ENCODE measurements around the gene SPPL3.
"Not testable (repeated sequence)": the region's sequence is repeated elsewhere in the genome, so short reads cannot be mapped to it uniquely, and the experiment has no call there.

The SPPL3 gene, protein sequence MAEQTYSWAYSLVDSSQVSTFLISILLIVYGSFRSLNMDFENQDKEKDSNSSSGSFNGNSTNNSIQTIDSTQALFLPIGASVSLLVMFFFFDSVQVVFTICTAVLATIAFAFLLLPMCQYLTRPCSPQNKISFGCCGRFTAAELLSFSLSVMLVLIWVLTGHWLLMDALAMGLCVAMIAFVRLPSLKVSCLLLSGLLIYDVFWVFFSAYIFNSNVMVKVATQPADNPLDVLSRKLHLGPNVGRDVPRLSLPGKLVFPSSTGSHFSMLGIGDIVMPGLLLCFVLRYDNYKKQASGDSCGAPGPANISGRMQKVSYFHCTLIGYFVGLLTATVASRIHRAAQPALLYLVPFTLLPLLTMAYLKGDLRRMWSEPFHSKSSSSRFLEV

GRCh38 chr12:120904197-120904773 is at the start of gene SPPL3:
Gene SPPL3 (minus strand): TSS chr12:120904358. CDS start chr12:120903867, 491 bp downstream.
- peak; percentile 91 for DNase-seq (ENCODE audit: low read depth)

- no peak for DNase-seq (ENCODE audit: low read depth)
Observed at GRCh38 chr12:120950807-120951206, 46.6 kb upstream of the SPPL3 start.

GRCh38 chr12:120950260-120950799 is 46.2 kb upstream of the SPPL3 start:
- not testable (repeated sequence) for DNase-seq (ENCODE audit: low read depth)

- not testable (repeated sequence) for DNase-seq (ENCODE audit: low read depth)
Observed at GRCh38 chr12:120945516-120945915, 41.4 kb upstream of the SPPL3 start.

DNA sequence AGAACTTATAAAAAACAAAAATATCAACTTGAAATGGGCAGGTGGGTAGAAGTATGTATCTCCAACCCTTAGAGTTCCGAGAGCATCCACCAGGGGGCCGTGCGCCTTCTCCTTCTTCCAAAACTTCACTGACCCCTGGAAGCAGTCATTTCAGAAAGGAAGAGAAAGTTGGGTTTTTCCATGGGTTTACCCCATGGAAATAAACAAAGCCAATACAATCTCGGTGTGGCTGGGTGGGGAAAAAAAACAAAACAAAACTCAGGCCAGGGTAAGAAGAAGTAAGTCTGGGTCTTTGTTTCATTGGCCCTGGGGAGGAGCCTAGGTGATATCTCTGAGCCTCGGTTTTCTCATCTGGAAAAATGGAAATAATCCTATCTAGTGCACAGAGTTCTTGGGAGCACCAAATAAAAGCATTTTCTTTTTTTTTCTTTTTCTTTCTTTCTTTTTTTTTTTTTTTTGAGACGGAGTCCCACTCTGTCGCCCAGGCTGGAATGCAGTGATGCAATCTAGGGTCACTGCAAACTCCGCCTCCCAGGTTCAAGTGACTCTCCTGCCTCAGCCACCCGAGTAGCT is 40.6 kb upstream of the SPPL3 start:
- peak; percentile 52 for DNase-seq (ENCODE audit: low read depth)

- DNase-seq (ENCODE audit: low read depth) = no peak
Observed at GRCh38 chr12:120943482-120943881, 39.3 kb upstream of the SPPL3 start.

DNA sequence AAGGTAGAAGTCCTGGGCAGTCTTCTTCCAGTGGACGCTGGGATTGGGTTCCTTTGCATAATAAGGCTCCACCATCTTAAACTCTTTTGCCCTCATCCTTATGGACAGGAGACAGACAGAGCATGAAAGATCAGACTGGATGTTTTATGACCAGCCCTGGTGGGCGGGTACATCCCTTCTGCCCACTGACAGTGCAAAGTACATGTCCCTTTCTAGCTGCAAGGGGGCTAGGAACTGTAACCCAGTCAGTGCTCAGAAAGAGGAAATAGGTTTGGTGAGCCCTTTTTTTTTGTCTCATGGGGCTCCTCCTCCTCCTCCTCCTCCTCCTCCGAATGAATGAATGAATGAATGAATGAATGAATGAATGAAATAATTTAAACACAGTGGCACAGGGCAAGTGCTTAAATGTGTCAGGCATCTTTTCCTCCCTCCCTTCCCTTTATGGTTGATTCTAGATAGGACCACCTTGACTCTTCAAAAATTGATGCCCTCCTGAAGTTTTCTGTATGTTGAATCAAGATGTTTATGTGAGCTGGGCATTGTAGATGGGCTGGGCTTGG is 37.8 kb upstream of the SPPL3 start:
- DNase-seq (ENCODE audit: low read depth) = no peak

- DNase-seq (ENCODE audit: low read depth) = no peak
Observed at GRCh38 chr12:120941412-120941811, 37.3 kb upstream of the SPPL3 start.

GRCh38 chr12:120940799-120941198 is 36.6 kb upstream of the SPPL3 start:
- no peak for DNase-seq (ENCODE audit: low read depth)

DNA sequence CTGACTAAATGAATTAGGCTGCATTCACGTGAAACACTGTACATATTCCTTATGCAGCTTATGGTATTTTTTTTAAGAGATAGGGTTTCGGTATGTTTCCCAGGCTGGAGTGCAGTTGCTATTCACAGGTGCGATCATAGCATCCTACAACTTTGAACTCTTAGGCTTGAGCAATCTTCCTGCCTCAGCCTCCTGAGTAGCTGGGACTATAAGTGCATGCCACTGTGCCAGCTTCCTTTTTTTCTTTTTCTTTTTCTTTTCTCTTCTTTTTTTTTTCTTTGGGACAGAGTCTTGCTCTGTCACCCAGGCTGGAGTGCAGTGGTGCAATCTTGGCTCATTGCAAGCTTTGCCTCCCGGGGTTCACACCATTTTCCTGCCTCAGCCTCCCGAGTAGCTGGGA is 35.8 kb upstream of the SPPL3 start:
- DNase-seq (ENCODE audit: low read depth) = no peak

- no peak for DNase-seq (ENCODE audit: low read depth)
Observed at GRCh38 chr12:120939523-120939922, 35.4 kb upstream of the SPPL3 start.

DNA sequence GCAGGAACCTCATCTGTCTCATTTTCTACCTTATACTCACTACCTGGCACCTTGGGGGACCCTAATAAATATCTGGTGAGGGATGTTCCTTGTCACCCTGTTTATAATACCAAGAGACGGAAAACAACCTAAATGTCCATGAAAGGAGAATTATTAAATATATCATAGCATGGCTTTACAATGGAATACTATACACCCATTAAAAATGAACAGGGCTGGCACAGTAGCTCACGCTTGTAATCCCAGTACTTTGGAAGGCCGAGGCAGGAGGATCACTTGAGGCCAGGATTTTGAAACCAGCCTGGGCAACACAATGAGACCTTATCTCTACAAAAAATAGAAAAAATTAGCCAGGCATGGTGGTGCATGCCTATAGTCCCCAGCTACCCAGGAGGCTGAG is 34.3 kb upstream of the SPPL3 start:
- DNase-seq (ENCODE audit: low read depth) = no peak

DNA sequence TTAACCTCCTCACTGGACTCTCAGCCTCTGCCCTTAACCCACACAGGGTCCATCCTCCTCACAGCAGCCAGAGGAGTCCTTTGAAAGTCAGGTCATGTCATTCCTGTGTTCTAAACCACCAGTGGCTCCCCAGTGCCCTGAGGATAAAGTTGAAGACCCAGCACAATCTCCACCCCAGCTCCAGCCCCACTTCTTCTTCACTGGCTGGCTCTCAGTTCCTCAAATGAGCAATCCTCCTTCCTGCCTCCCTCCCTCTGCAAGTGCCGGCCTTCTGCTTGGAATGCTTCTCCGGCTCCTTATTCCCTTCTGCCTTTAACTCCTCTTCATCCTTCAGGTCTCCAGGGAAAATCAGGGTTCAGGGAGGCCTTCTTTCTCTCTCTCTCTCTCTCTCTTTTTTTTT is 32.0 kb upstream of the SPPL3 start:
- no peak for DNase-seq (ENCODE audit: low read depth)

DNA sequence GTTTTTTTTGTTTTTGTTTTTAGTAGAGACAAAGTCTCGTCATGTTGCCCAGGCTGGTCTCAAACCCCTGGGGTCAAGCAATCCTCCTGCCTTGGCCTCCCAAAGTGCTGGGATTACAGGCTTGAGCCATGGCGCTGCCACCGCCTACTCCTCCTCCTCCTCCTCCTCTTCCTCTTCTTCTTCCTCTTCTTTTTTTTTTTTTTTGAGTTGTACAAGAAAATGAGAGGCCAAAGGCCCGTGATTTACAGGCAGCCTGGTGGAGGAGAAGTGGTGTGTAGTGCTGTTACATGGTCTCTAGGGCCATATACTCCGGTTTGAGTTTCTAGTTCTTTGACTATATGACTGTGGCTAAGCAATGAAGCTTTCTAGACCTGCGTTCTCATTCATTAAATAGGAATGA is 29.6 kb upstream of the SPPL3 start:
- no peak for DNase-seq (ENCODE audit: low read depth)

DNA sequence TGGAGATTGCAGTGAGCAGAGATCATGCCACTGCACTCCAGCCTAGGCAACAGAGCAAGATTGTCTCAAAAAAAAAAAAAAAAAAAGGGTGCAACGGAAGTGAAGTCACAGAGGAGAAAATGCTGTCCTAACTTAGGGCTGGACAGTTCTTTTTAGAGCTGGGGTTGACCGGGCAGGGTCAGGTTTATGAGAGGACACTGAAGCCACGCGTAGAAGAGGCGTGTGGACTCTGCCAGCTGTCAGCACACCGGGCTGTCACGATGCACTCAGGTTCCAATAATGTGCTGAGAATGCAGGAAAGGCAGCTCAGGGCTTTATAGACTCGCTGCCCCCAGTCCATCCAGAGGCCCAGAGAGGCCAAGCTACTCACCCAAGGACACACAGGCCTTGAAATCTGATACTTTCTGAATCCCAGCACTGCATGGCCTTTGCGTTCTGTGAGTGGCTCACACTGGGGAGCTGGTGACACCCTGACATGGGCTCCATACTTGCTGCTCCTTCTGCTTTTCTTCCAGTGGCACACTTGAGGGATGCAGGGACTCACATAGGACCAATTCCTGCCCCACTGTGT is 28.9 kb upstream of the SPPL3 start:
- DNase-seq (ENCODE audit: low read depth) = no peak

- DNase-seq (ENCODE audit: low read depth) = no peak
Observed at GRCh38 chr12:120932058-120932457, 27.9 kb upstream of the SPPL3 start.

DNA sequence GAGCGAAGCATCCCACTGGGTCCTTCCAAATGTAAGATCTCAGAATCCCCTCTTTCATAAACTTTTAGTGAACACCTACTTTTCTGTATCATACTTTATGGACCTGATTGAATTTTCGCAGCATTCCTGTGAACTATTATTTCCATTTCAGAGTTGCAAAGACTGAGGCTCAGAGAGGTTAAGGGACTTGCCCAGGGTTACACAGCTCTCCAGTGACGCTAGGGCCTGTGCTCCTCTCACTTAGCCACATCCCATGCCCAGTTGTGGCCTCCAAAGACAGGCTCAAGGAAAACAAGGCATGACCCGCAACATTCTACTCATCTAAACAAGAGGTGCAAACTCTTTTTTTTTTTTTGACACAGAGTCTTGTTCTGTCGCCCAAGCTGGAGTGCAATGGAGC is 25.9 kb upstream of the SPPL3 start:
- DNase-seq (ENCODE audit: low read depth) = no peak

DNA sequence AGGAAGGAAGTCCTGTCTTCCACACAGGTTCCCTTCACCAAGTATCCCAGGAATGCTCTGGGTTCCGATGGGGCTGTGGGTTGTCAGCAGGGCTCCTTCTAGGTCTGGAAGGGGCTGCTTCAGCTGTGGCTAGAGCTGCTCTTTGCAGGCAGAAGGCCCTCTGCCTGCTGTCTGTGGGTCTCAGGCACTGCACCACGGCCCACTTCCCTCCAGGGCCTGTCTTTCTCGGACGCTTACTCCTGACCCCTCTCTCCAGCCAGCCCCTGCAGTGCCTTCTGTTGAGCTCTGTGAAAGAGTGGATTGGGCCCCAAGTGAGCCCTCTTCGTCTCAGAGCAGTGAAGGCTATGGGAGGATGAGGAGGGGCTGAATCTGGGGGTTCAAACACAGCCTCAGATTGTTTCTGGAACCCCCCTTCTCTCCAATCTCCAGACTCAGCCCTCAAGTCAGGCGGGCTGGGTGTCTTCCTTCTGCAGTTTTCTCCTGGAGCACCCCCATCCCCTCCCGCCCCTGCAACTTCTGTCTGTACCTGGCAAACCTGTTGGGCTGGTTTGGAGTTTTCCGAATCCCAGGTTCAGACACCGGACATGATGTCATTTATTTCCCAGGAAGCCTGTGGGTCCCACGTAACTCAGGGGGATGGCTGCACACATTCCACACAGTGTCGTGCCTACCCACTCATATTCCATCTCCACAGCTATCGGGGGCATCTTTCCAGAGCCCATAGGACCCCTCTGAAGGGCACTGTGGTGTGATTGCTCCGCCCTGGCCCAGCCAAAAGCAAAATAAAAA is 24.9 kb upstream of the SPPL3 start:
- no peak for DNase-seq (ENCODE audit: low read depth)

GRCh38 chr12:120925740-120926563 is 21.8 kb upstream of the SPPL3 start:
- no peak for DNase-seq (ENCODE audit: low read depth)

DNA sequence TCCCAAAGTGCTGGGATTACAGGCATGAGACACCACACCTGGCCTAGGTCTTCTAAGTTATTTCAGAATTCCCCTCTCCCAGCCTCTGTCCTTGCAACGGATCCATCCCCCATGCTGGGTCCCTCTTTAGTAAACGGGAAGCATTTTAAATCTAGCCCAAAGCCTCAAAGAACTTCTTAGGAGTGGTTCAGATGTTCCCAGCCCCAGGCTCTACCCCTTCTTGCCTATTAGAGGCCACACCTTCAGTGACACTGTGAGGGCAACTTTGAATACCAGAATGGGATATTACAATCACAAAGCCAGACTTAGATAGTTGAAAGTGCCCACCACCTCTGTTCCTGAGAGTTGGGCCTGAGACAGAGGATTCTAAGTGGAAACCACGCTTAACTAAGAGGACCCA is 18.1 kb upstream of the SPPL3 start:
- DNase-seq (ENCODE audit: low read depth) = no peak

GRCh38 chr12:120921637-120922036 is 17.5 kb upstream of the SPPL3 start:
- DNase-seq (ENCODE audit: low read depth) = no peak

All from activated T-cell treated with anti-CD3 and anti-CD28 coated beads for 24 hours (primary cell).